Naive thymus-derived CD4-positive, alpha-beta T cell (primary cell): ENCODE results near the gene ERI2. TPM values are rescaled to one million over a fixed set of nuclear protein-coding genes. Genes with fewer than 3 reads are reported as not detected.

Experiments
- ATAC-seq: fragments of 150-1000 bp; cut with Tn5 transposase; 2 replicates; pipeline ENCODE4 v1.10.0; 2021; ENCODE audit warnings: mild to moderate bottlenecking, moderate library complexity
- CTCF ChIA-PET: fragments of 350-600 bp; sonication (Branson Sonifier 250); formaldehyde crosslinking; loops from one replicate; lab custom pipeline; 2021; ENCODE audit warnings: antibody characterized with exemption; lab: Charles Lee
- POLR2A ChIA-PET: fragments of 350-600 bp; sonication (Branson Sonifier 250); formaldehyde crosslinking; loops from one replicate; lab custom pipeline; 2021; ENCODE audit warnings: antibody characterized with exemption, inconsistent platforms; lab: Charles Lee
- DNase-seq, 9 donors: peaks; one replicate each; pipeline versions ENCODE4 v3.0.0 to v3.0.0-alpha.2; 2020 to 2022; ENCODE audit warnings: mixed read lengths in 1 of 9
- H3K27ac ChIP-seq: one replicate; pipeline ENCODE4 v1.7.0; 2013; ENCODE audit warnings: mild to moderate bottlenecking, low read depth, low read length, moderate library complexity
- H3K27me3 ChIP-seq, 2 donors: one replicate each; pipeline ENCODE4 v1.7.0; 2013; ENCODE audit warnings: low read length in 2 of 2, mild to moderate bottlenecking in 2 of 2, moderate library complexity in 2 of 2; ENCODE audit not compliant: control insufficient read depth in 2 of 2, insufficient read depth in 2 of 2
- H3K36me3 ChIP-seq, 3 experiments: 1 replicate in 2 of 3; 2 replicates in 1 of 3; pipeline ENCODE4 v1.7.0; 2013; ENCODE audit warnings: low read length in 3 of 3, mild to moderate bottlenecking in 3 of 3, moderate library complexity in 1 of 3; ENCODE audit not compliant: insufficient read depth in 3 of 3, control insufficient read depth in 2 of 3
- H3K4me1 ChIP-seq, 2 donors: one replicate each; pipeline ENCODE4 v1.7.0; 2013; ENCODE audit warnings: low read length in 2 of 2, mild to moderate bottlenecking in 2 of 2, moderate library complexity in 1 of 2; ENCODE audit not compliant: control insufficient read depth in 2 of 2, insufficient read depth in 2 of 2
- H3K4me3 ChIP-seq: 2 replicates; pipeline ENCODE4 v1.7.0; 2013; ENCODE audit warnings: mild to moderate bottlenecking, low read length
- H3K9me3 ChIP-seq, 3 experiments: 1 replicate in 2 of 3; 2 replicates in 1 of 3; pipeline ENCODE4 v1.7.0; 2013; ENCODE audit warnings: low read length in 3 of 3; ENCODE audit not compliant: control insufficient read depth in 2 of 3
- H3K27ac Mint-ChIP-seq, 9 donors: one replicate each; pipeline ENCODE4 v1.8.0; 2020 to 2022; ENCODE audit warnings: mixed read lengths in 9 of 9, mild to moderate bottlenecking in 8 of 9, moderate library complexity in 5 of 9, inconsistent platforms in 2 of 9
- H3K27me3 Mint-ChIP-seq, 5 donors: one replicate each; pipeline ENCODE4 v1.8.0; 2021 to 2022; ENCODE audit warnings: mixed read lengths in 5 of 5, mild to moderate bottlenecking in 1 of 5
- H3K36me3 Mint-ChIP-seq, 5 donors: one replicate each; pipeline ENCODE4 v1.8.0; 2020 to 2022; ENCODE audit warnings: mixed read lengths in 5 of 5, mild to moderate bottlenecking in 3 of 5, inconsistent platforms in 1 of 5
- H3K4me1 Mint-ChIP-seq, 7 donors: one replicate each; pipeline ENCODE4 v1.8.0; 2020 to 2022; ENCODE audit warnings: mixed read lengths in 7 of 7, mild to moderate bottlenecking in 3 of 7, inconsistent platforms in 1 of 7
- H3K4me3 Mint-ChIP-seq, 10 donors: one replicate each; pipeline ENCODE4 v1.8.0; 2020 to 2022; ENCODE audit warnings: mild to moderate bottlenecking in 10 of 10, mixed read lengths in 10 of 10, moderate library complexity in 6 of 10, inconsistent platforms in 2 of 10
- H3K9me3 Mint-ChIP-seq, 11 donors: one replicate each; pipeline ENCODE4 v1.8.0; 2020 to 2022; ENCODE audit warnings: mixed read lengths in 11 of 11, mild to moderate bottlenecking in 4 of 11, inconsistent platforms in 1 of 11, moderate library complexity in 1 of 11
- intact Hi-C, 2 donors: fragments of 100-400 bp; cut with micrococcal nuclease; formaldehyde crosslinking; loops; one replicate each; pipeline ENCODE4 v1.15.1; 2023
- polyA plus RNA-seq, 2 donors: library from polyadenylated mRNA; unstranded; fragments of 300-500 nt; fragmentation: Illumina TruSeq; gene quantifications; one replicate each; pipeline ENCODE4 v1.2.3, GENCODE V29; 2021
- total RNA-seq, 6 experiments: library from RNA in 5 of 6; stranded (reverse) in 5 of 6; gene quantifications; 1 replicate in 5 of 6; 2 replicates in 1 of 6; pipeline ENCODE4 v1.2.3 and lab custom pipeline; 2021 to 2026

The ERI2 gene
- total and polyA plus RNA-seq, 7 experiments from 2014 or later = 1.8 to 10.4 (median 3.4) TPM

DNA sequence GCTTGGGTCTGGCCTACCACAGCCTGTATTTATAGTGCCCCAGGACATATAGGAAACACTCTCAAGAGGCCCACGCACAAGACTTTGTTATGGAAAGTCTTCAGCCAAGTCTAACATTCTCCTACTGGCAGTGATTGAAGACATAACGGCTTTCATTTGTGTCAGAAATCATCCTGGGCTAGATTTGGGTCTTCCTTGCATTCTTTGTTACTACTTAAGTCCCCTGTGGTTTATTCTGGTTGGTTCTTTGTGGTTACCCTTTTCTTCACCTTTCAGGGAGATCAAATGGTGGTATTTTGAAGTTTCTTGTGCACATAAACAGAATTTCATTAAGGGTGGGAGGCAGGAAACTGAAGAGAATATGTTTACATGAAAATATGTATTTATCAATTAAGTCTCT, 37.8 kb upstream of the ERI2 start:
- peak overlapping the region; percentile 26 to 80 (median 55) for H3K4me3 Mint-ChIP-seq
- peak in 6 of 9 donors; percentile 13 to 48 (median 25) for DNase-seq
- intact Hi-C loops = loop anchor here (1.0 to 10.0 kb wide), 4 partner anchors 37 to 311 kb away; partner anchors contain the start of genes ERI2 (in 2 of the 2), REXO5 (in 2 of the 2), DNAH3 (in 1 of the 2) and LDAF1 (in 1 of the 2)
- no peaks in the 10 kb centered on the region for H3K9me3 ChIP-seq
- H3K4me1 Mint-ChIP-seq = peaks cover 16 to 36% (median 25%) of the 10 kb centered on the region in 7 donors
- H3K27me3 ChIP-seq = no peaks in the 10 kb centered on the region
- peak overlapping the region; percentile 2 for H3K4me3 ChIP-seq
- no peaks in the 10 kb centered on the region for H3K36me3 ChIP-seq
- H3K27ac ChIP-seq = peak overlapping the region; percentile 48
- ATAC-seq = peak; percentile 50
- no peaks in the 10 kb centered on the region for H3K27me3 Mint-ChIP-seq
- H3K27ac Mint-ChIP-seq = peak overlapping the region; percentile 62 to 93 (median 74)
- ChIA-PET POLR2A (no interaction called here), CTCF (interaction anchor here (0.6 to 1.1 kb wide), 3 partner anchors 37 to 58 kb away, joined by 3 to 6 read pairs (median 3); partner anchors contain the start of gene REXO5)
- peaks cover 0 to 22% (median 0%) of the 10 kb centered on the region in 5 donors for H3K36me3 Mint-ChIP-seq
- H3K9me3 Mint-ChIP-seq = peaks cover 0 to 4% (median 0%) of the 10 kb centered on the region in 11 donors
- H3K4me1 ChIP-seq = peaks cover 18 to 22% of the 10 kb centered on the region in 2 donors

- Mint-ChIP-seq H3K27ac (no peak overlapping the region), H3K4me1 (peaks cover 7 to 15% (median 13%) of the 10 kb centered on the region in 7 donors), H3K9me3 (peaks cover 0 to 31% (median 9%) of the 10 kb centered on the region in 11 donors), H3K27me3 (no peaks in the 10 kb centered on the region), H3K4me3 (no peak overlapping the region), H3K36me3 (peaks cover 0 to 56% (median 9%) of the 10 kb centered on the region in 5 donors)
- ATAC-seq = no peak
- DNase-seq = no peak
- ChIA-PET POLR2A (no interaction called here), CTCF (no interaction called here)
- Histone ChIP-seq H3K4me3 (no peak overlapping the region), H3K27ac (no peak overlapping the region), H3K4me1 (peaks cover 10 to 12% of the 10 kb centered on the region in 2 donors), H3K36me3 (no peaks in the 10 kb centered on the region), H3K9me3 (no peaks in the 10 kb centered on the region), H3K27me3 (no peaks in the 10 kb centered on the region)
- intact Hi-C loops = no loop called here
These were observed 33.2 kb upstream of the ERI2 start for GRCh38 chr16:20839504-20839903.

- Histone ChIP-seq H3K4me3 (no peak overlapping the region), H3K36me3 (no peaks in the 10 kb centered on the region), H3K27me3 (no peaks in the 10 kb centered on the region), H3K27ac (no peak overlapping the region), H3K9me3 (no peaks in the 10 kb centered on the region), H3K4me1 (no peaks in the 10 kb centered on the region)
- Mint-ChIP-seq H3K36me3 (peaks cover 0 to 62% (median 9%) of the 10 kb centered on the region in 5 donors), H3K9me3 (peaks cover 0 to 37% (median 11%) of the 10 kb centered on the region in 11 donors), H3K4me3 (no peak overlapping the region), H3K27ac (no peak overlapping the region), H3K27me3 (no peaks in the 10 kb centered on the region), H3K4me1 (peaks cover 0 to 7% (median 1%) of the 10 kb centered on the region in 7 donors)
- CTCF ChIA-PET = no interaction called here
- DNase-seq (no peak), ATAC-seq (no peak)
- intact Hi-C loops = no loop called here
- POLR2A ChIA-PET = no interaction called here
These were observed 32.0 kb upstream of the ERI2 start for GRCh38 chr16:20838240-20838639.

DNA sequence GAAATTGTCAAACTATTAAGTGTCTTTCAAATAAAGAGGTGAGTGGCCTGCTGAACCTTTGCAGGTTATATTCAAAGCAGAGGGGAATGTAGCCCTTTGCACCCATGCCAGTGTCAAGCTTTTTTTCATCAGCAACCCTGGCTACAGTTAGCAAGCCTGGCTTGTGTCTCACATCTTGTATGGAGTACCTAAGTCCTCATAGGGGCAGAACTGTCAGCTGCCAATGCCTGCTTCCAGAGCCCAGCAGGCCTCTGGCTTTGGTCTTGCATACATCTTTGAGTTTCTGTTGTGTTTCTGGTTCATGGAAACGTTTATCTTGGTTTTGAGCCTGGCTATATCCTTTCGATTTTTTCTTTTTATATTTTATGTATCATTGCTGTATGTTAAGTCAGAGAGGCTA, 26.8 kb upstream of the ERI2 start:
- H3K9me3 Mint-ChIP-seq = peaks cover 0 to 37% (median 9%) of the 10 kb centered on the region in 11 donors
- no peaks in the 10 kb centered on the region for H3K36me3 ChIP-seq
- ATAC-seq (no peak), DNase-seq (no peak)
- peaks cover 0 to 46% (median 9%) of the 10 kb centered on the region in 5 donors for H3K36me3 Mint-ChIP-seq
- no peaks in the 10 kb centered on the region for H3K4me1 ChIP-seq
- ChIA-PET CTCF (interaction anchor here (0.6 kb wide), 2 partner anchors 31 to 80 kb away, joined by 4 read pairs; no protein-coding TSS in a partner anchor), POLR2A (no interaction called here)
- no peak overlapping the region for H3K27ac Mint-ChIP-seq
- H3K9me3 ChIP-seq = no peaks in the 10 kb centered on the region
- intact Hi-C loops = no loop called here
- no peaks in the 10 kb centered on the region for H3K27me3 Mint-ChIP-seq
- H3K27me3 ChIP-seq = no peaks in the 10 kb centered on the region
- H3K27ac ChIP-seq = no peak overlapping the region
- H3K4me3 Mint-ChIP-seq = no peak overlapping the region
- H3K4me1 Mint-ChIP-seq = no peaks in the 10 kb centered on the region
- no peak overlapping the region for H3K4me3 ChIP-seq

- no peak overlapping the region for H3K4me3 Mint-ChIP-seq
- Histone ChIP-seq H3K27ac (no peak overlapping the region), H3K4me1 (no peaks in the 10 kb centered on the region), H3K9me3 (no peaks in the 10 kb centered on the region), H3K36me3 (no peaks in the 10 kb centered on the region), H3K4me3 (no peak overlapping the region), H3K27me3 (no peaks in the 10 kb centered on the region)
- ChIA-PET CTCF (no interaction called here), POLR2A (no interaction called here)
- peaks cover 0 to 31% (median 0%) of the 10 kb centered on the region in 5 donors for H3K36me3 Mint-ChIP-seq
- H3K27ac Mint-ChIP-seq = no peak overlapping the region
- no peak for ATAC-seq
- H3K9me3 Mint-ChIP-seq = peaks cover 0 to 15% (median 4%) of the 10 kb centered on the region in 11 donors
- no peaks in the 10 kb centered on the region for H3K4me1 Mint-ChIP-seq
- intact Hi-C loops = no loop called here
- DNase-seq = no peak
- no peaks in the 10 kb centered on the region for H3K27me3 Mint-ChIP-seq
These were observed 24.1 kb upstream of the ERI2 start for GRCh38 chr16:20830372-20830771.

DNA sequence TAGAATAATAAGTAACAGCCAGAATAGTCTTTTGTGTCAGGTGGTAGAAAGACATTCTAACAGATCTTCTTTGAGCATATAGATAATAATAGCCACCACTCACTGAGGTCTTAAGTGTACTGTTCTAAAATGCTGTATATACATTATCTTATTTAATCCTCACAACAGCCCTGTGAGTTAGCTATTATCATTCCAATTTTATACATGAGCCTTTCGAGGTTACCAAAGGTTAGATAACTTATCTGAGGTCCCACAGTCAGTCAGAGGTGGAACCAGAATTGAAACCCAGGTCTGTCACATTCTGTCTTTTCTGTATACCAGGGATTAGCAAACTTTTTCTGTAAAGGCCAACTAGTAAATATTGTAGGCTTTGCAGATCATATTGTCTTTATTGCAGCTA, 23.3 kb upstream of the ERI2 start:
- no peaks in the 10 kb centered on the region for H3K36me3 ChIP-seq
- no peaks in the 10 kb centered on the region for H3K4me1 Mint-ChIP-seq
- no peak overlapping the region for H3K27ac Mint-ChIP-seq
- no peaks in the 10 kb centered on the region for H3K9me3 ChIP-seq
- H3K9me3 Mint-ChIP-seq = peaks cover 0 to 6% (median 2%) of the 10 kb centered on the region in 11 donors
- no peaks in the 10 kb centered on the region for H3K4me1 ChIP-seq
- ChIA-PET CTCF (no interaction called here), POLR2A (no interaction called here)
- H3K27me3 Mint-ChIP-seq = no peaks in the 10 kb centered on the region
- no peak overlapping the region for H3K27ac ChIP-seq
- H3K36me3 Mint-ChIP-seq = peaks cover 0 to 23% (median 0%) of the 10 kb centered on the region in 5 donors
- no peak for ATAC-seq
- no peak for DNase-seq
- intact Hi-C loops = loop anchor here in 1 of 2 donors (1.0 kb wide), 1 partner anchor 24 kb away; no protein-coding TSS in a partner anchor
- H3K27me3 ChIP-seq = no peaks in the 10 kb centered on the region
- no peak overlapping the region for H3K4me3 Mint-ChIP-seq
- H3K4me3 ChIP-seq = no peak overlapping the region

GRCh38 chr16:20826039-20826566, 19.8 kb upstream of the ERI2 start:
- Mint-ChIP-seq H3K36me3 (peaks cover 0 to 27% (median 0%) of the 10 kb centered on the region in 5 donors), H3K27ac (no peak overlapping the region), H3K27me3 (no peaks in the 10 kb centered on the region), H3K4me3 (no peak overlapping the region), H3K9me3 (no peaks in the 10 kb centered on the region), H3K4me1 (peaks cover 0 to 18% (median 5%) of the 10 kb centered on the region in 7 donors)
- no peak for ATAC-seq
- Histone ChIP-seq H3K27ac (no peak overlapping the region), H3K27me3 (no peaks in the 10 kb centered on the region), H3K4me3 (no peak overlapping the region), H3K36me3 (no peaks in the 10 kb centered on the region), H3K4me1 (no peaks in the 10 kb centered on the region), H3K9me3 (no peaks in the 10 kb centered on the region)
- DNase-seq = no peak
- ChIA-PET POLR2A (no interaction called here), CTCF (no interaction called here)
- intact Hi-C loops = no loop called here
